ENCODE results near the gene JTB. TPM values are rescaled to one million over a fixed set of nuclear protein-coding genes. Genes with fewer than 3 reads are reported as not detected.

JTB gene
- total and polyA plus RNA-seq, 9 of the 15 experiments (the other 6 are each of a cell fraction or from before 2014, with no cell fraction given) = 24.7 to 308 (median 151) TPM

DNA sequence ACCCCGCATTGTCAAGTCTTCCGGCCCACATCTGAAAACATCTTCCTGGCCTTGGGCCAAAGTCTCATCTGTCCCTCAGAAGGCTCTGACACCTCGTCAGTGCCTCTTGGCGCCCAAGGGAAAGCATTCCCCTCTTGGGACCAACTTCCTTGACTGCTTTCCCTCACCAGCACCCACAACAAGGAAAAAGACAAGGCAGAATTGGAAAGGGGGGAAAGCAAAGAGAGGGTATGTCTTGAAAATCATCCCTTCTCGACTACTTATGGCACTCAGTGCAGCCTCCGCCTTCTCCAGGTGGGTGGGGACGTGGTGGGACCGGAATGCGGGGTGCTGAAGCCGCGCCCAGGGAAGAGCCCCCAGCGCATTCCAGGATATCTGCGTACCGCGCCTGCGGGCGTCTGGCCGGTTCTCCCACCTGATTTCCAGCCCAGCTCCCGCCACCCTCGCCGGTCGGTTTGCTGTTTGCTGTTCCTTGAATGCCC, 13.6 kb downstream of the JTB start (continued):
- TF ChIP-seq, protein P1, sequence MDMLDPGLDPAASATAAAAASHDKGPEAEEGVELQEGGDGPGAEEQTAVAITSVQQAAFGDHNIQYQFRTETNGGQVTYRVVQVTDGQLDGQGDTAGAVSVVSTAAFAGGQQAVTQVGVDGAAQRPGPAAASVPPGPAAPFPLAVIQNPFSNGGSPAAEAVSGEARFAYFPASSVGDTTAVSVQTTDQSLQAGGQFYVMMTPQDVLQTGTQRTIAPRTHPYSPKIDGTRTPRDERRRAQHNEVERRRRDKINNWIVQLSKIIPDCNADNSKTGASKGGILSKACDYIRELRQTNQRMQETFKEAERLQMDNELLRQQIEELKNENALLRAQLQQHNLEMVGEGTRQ (CRISPR knock-in tag; IDR thresholded peaks at IDR 0.05) = no peak
- TF ChIP-seq RB1 (IDR thresholded peaks at IDR 0.05; ENCODE audit: low read depth) (peak; percentile 22; the same call in 1 of the 2 replicates), YBX1 (IDR thresholded peaks at IDR 0.05) (no peak), HDAC1 (IDR thresholded peaks at IDR 0.05) (peak in 1 of 2 experiments; percentile 40; a peak in 1 of 4 replicates), XRCC5 (IDR thresholded peaks at IDR 0.05; ENCODE audit: low read depth, low read length) (no peak)

DNA sequence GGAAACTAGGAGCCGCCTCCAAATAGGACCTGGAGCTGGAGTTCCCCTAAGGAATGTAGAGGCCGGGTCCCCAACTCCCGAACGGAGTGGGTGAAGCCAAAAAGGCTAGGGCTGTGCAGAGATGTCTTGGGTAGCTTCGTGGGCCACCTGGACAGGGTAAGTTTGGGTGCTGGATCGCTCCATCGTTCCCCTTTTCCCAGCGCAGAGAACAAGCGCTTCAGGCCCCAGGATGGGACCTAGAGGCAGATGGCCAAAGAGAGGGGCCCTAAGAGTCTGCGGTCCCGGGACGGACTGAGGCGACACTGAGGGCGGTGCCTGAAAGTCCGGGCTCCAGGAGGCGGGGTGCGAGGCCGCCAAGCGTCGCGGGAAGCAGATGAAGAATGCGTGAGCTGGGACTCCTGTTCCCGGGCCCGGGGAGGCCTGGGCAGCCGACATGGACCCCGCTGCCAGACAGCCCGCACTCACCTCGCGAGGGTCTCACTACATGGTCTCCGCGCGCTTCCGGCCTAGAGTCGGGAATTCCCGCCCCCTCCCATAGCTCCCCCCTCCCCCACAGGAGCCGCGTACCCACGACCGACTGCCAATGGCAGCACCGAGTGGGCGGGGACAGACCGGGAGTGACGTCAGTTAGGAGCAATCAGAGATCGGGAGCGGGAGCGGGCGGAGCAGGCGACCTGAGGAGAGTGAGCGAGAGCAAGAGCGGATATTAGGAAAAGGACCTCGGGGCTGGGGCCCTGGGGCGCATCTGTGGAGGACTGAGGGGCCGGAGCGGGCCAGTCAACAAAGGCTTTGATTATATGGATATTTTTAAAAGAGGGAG, 14.2 kb downstream of the JTB start, which contains the start of gene SLC39A1:
SLC39A1 (minus strand) TSS at position 508 of the 820 bp plus-strand sequence. CDS start 822 bp downstream, outside the sequence.
- peak; percentile 76 for ATAC-seq
- peak within 1 kb of the TSS; percentile 87 for H2AFZ ChIP-seq (ENCODE audit: low read depth, low read length)
- peak within 1 kb of the TSS; percentile 85 to 95 for H3K9ac ChIP-seq (ENCODE audit: insufficient read depth in 1 of 2, low read depth in 2 of 2, low read length in 2 of 2)
- H3K79me2 ChIP-seq (ENCODE audit: control insufficient read depth, insufficient read depth, low read length) = peaks cover 60% of the 10 kb centered on the region
- H4K20me1 ChIP-seq (replicated peaks; ENCODE audit: control insufficient read depth, insufficient read depth, low read length) = no peaks in the 10 kb centered on the region
- H3K4me1 ChIP-seq (replicated peaks in 1 of 2; ENCODE audit: control insufficient read depth in 2 of 2, insufficient read depth in 2 of 2, low read length in 2 of 2) = peaks cover 21 to 38% of the 10 kb centered on the region in 2 experiments; a peak in 4 of 5 replicates
- CTCF ChIA-PET (ENCODE audit: low intra/inter-chr PET ratio) = interaction anchor here (0.6 kb wide), 1 partner anchor 16 kb away, joined by 3 read pairs; no protein-coding TSS in a partner anchor
- H3K9me1 ChIP-seq (ENCODE audit: control insufficient read depth, insufficient read depth, low read length) = no peaks in the 10 kb centered on the region
- intact Hi-C loops (cut with micrococcal nuclease) (no loop called here), in situ Hi-C loops (cut with MboI) (no loop called here)
- peak; percentile 91 to 98 (median 94) for DNase-seq (ENCODE audit: extremely low read depth in 1 of 4, low spot score in 3 of 4)
- peak; percentile 78 for FAIRE-seq
- peak within 1 kb of the TSS; percentile 74 for H3K4me3 ChIP-seq
- H3K36me3 ChIP-seq (ENCODE audit: control insufficient read depth, insufficient read depth, low read length) = peaks cover 28% of the 10 kb centered on the region; the same call in 2 of the 3 replicates
- H3K4me2 ChIP-seq (ENCODE audit: insufficient read depth, low read length) = peak within 1 kb of the TSS; percentile 89
- H3K27me3 ChIP-seq (ENCODE audit: control insufficient read depth in 2 of 2, insufficient read depth in 2 of 2, low read length in 2 of 2) = no peaks in the 10 kb centered on the region
- no peaks in the 10 kb centered on the region for H3K9me3 ChIP-seq (replicated peaks; ENCODE audit: control insufficient read depth, insufficient read depth, low read depth, low read length)
- TSS peak; percentile 16 for BruUV-seq (replicated peaks)
- peak within 1 kb of the TSS; percentile 81 for H3K27ac ChIP-seq (ENCODE audit: extremely low read depth, low read depth, low read length)
- WGBS (ENCODE audit: insufficient coverage, low coverage, missing lambda C conversion rate) = under 1% methylated on average over 36 of the region's 54 CpGs
- POLR2A ChIA-PET = interaction anchor here (0.6 to 3.0 kb wide), 12 partner anchors 10 to 304 kb away, joined by 3 to 37 read pairs (median 4); partner anchors contain the start of genes DENND4B, GATAD2B, JTB and RPS27
- TF ChIP-seq XRCC3 (IDR thresholded peaks at IDR 0.05) (no peak), HDAC1 (IDR thresholded peaks at IDR 0.05) (peak in 1 of 2 experiments; percentile 14; a peak in 1 of 4 replicates), CEBPG (CRISPR knock-in tag; IDR thresholded peaks at IDR 0.05) (no peak), CEBPG (tag; conservative IDR thresholded peaks at IDR 0.05 in 1 of 2, IDR thresholded peaks at IDR 0.05 in 1 of 2) (no peak), GTF2F1 (IDR thresholded peaks at IDR 0.05; ENCODE audit: low read depth, low read length) (no peak)
